Hepatic stellate cell (primary cell): ENCODE data around the gene TAS2R40.

ENCODE experiments used
- DNase-seq: peaks from one replicate; pipeline ENCODE4 v3.0.0; 2011; ENCODE audit warnings: low spot score

The TAS2R40 gene

DNA sequence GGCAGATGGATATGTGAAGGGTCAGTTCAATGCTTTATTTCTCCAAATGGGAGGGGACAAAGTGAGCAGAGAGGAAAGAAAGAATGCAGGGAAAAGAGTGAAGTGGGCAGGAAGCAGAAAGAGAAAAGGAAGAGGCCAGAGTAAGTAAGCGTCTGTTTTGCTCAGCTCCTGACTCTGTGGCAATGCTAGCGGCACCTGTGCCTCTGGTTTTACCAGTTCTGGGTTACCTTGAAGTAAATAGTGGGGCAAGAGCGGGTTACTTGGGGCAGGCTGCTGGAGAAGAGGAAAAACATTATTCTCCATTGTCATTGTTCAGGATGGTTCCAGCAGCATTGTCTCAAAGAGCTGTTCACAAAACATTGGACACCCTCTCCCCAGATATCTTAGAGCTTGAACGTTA, 1.9 kb downstream of the TAS2R40 start:
- DNase-seq, result no peak

DNA sequence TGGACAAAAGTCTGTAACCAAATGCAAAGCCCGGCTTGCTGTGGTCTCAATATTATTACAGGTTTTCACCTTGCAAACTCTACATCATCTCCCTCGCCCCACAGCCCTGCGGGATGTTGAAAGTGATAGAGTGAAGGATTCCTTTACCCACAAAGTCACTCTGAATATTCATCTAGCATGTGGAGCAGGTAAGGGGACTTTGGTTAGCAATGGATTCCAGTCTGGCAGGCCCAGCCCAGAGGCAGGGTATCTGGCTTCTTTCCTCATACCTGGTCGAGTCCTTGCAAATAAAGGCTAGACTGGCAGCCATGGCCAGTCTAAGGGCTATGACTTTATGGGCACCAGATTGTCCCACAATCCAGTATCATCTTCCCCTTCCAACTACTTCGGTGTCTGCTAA, 3.2 kb downstream of the TAS2R40 start:
- no peak for DNase-seq

DNA sequence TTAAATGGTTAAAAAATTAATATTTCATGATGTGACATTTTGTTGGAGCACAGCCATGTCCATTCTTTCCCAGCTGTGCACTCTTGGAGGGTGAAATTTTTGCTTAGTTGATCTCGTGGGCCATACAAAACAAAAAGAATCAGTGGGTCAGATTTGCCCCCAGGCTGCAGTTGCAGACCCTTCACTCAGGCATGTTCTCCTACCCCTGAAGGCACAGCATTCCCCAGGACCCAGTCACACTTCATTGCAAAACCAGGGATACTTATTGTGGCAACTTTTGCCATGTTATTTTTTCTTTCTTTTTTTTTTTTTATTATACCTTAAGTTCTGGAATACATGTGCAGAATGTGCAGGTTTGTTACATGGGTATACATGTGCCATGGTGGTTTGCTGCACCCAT, 6.0 kb downstream of the TAS2R40 start:
- DNase-seq, result no peak

DNA sequence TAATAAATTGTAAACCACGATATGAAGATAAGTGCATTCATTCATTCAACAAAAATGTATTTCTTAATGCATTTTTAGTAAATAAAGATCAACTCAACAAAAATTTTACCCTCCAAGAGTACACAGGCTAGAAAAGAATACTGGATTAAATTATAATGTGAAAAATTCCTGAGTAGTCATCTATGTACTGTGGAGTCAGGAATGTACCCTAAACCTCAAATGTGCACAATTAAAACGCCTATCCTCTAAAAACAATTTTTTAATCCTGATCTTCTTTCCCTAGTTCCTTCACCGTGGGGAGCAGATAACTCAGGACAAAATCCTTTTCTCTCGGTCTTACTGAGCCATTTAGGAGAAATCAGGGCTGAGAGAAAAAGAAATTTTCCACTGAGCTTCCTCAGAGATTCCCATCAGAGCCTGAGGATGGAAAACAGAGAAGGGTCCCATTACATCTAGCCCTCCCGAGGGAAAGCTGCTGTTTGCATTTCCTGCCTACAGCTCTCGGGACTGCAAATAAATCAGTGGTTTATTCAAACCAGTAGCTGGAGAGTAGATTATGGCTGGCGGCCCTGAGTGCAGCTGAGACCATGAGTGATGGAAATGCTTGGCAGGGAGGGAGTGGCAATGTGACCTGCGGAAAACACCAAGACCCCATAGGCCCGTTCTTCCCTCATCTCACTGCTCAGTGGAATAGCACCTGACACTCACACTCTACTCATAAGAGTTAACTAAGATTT, 7.4 kb downstream of the TAS2R40 start:
- DNase-seq, result no peak

DNA sequence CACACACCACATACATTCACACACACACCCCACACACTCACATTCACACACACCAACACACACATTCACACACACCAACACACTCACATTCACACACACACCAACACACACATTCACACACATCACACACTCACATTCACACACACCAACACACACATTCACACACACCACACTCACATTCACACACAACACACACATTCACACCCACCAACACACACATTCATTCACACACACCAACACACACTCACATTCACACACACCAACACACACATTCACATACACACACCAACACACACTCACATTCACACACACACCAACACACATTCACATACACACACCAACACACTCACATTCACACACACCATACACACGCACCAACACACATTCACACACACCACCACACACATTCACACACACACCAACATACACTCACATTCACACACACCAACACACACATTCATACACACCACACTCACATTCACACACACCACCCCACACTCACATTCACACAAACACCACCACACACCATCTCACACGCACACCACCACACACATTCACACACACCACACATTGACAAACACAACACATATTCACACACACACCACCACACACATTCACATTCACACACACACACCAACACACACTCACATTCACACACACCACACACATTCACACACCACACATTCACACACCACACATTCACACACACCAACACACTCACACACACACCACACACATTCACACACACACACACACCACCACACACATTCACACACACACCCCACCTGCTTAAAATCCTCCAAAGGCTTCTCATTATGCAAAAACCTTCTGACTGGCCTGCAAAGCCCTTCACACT, 9.0 kb downstream of the TAS2R40 start:
- DNase-seq, result no peak

DNA sequence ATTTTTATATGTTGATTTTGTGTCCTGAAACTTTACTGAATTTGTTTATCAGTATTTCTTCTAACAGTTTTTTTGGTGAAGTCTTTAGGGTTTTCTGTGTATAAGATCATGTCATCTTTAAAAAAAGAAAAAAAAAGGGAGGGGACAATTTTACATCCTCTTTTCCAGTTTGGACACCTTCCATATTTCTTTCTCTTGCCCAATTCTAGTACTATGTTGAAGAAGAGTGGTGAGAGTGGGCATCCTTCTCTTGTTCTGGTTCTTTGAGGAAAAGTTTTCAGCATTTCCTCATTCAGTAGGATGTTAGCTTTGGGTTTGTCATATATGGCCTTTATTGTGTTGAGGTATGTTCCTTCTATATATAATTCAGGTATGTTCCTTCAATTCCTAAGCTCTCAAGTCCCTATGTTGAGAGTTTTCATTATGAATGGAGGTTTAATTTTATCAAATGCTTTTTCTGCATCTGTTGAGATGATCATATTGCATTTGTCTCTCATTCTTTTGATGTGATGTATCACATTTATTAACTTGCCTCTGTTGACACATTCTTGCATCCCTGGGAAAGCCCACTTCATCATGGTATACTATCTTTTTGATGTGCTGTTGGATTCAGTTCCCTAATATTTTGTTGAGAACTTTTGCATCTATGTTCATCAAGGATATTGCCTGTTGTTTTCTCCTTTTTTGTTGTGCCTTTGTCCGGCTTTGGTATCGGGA, 12.1 kb downstream of the TAS2R40 start:
- DNase-seq, result no peak

DNA sequence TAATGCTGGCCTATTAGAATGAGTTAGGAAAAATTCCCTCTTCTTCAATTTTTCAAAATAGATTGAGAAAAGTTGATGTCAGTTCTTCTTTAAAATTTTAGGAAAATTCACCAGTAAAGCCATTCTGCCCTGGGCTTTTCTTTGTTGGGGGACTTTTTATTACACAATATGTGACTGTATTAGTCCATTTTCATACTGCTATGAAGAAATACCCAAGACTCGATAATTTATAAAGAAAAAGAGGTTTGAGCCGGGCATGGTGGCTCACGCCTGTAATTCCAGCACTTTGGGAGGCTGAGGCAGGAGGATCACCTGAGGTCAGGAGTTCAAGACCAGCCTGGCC, 12.7 kb downstream of the TAS2R40 start:
- DNase-seq, result no peak

DNA sequence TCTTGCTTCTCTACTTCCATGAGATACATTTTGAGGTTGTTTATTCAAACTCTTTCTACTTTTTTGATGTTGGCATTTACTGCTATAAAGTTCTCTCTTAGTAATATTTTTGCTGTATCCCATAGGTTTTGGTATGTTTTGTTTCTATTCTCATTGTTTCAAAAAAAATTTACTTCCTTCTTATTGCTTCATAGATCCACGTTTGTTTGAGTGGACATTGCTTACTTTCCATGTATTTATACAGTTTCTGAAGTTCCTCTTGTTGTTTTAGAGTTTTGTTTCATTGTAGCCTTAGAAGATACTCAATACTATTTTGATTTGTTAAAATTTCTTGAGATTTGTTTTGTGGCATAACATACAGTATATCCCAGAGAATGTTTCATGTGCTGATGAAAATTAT, 13.7 kb downstream of the TAS2R40 start:
- no peak for DNase-seq

DNA sequence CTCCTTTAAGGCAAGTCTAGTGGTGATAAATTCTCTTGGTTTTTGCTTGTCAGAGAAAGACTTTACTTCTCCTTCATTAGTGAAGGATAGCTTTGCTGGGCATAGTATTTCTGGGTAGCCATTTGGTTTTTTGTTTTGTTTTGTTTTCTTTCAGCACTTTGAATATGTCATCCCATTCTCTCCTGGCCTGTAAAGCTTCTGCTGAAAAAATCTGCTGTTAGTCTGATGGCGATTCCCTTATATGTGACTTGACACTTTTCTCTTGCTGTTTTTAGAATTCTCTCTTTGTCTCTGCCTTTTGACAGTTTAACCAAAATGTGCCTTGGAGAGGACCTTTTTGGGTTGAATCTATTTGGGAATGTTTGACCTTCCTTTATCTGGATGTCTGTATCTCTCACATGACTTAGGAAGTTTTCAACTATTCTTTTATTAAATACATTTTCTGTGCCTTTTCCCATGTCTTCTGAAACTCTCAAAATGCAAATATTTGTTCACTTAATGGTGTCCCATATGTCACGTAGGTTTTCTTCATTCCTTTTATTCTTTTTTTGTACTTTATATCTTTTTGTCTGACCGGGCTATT, 14.7 kb downstream of the TAS2R40 start:
- no peak for DNase-seq

DNA sequence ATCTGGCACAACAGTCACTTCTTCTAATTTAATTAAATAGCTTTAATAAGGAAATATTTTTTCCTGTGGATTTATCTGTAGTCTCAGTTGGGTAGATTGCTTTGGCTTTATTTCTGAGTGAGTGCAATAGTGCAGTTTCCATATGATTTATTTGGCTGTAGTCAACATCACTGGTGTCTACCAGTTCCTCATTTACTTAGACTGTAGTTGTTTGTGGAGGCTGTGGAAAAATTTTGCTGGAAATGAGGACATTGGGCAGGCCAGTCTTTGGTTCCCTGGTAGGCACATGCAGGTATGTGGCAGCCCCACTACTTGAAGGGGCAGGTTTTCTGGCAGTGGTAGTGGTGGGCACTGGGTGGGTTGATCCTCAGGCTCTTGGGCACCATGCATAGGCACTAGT, 15.5 kb downstream of the TAS2R40 start:
- DNase-seq, result no peak

DNA sequence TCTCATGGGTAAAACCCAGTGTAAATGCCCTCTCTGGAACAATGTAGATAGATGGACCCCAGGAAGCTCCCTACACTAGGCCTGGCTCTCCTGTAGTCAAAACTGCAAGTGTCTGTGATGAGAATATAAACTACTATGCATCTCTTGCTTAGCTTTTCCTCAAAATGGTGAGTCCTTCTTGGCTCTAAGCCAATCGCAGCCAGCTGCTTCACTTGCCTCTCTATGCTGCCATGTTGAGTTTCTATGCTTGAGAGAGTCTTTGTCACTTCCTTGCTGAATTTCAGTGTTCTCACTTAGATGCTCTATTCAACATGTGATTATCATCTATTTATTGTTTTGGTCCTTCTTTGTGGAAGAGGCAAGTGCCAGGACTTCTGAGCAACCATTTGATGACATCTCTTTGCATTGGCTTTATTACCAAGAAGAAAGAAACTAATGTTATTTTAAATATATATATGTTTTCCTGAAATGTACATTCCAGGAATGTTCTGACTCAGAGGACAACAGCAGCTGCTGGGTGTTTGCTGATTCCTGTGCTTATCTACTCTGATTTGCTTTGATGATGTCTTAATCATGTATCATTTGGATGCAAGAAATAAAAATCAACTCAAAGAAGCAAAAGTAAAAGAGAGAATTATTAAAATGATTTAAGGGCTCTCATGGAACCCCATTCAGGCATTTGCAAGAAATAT, 16.6 kb downstream of the TAS2R40 start:
- DNase-seq, result no peak

DNA sequence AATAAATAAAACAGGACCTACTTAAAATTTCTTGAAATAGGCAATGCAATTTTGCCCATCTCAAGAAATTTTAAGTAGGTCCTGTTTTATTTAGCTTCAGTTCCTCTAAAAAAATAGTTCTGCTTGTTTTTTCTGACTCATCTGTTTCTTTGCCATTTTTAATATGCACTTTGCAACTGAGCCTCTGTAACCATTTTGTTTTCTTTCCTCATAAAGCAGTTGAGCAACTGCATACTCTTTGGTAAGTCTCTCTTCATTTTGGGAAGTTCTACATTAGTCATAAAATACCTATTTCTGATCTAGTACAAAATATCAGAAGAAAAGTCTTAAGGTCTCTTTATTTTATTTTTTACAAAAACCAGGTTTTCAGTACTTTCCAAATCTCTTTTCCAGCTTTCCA, 18.0 kb downstream of the TAS2R40 start:
- no peak for DNase-seq

DNA sequence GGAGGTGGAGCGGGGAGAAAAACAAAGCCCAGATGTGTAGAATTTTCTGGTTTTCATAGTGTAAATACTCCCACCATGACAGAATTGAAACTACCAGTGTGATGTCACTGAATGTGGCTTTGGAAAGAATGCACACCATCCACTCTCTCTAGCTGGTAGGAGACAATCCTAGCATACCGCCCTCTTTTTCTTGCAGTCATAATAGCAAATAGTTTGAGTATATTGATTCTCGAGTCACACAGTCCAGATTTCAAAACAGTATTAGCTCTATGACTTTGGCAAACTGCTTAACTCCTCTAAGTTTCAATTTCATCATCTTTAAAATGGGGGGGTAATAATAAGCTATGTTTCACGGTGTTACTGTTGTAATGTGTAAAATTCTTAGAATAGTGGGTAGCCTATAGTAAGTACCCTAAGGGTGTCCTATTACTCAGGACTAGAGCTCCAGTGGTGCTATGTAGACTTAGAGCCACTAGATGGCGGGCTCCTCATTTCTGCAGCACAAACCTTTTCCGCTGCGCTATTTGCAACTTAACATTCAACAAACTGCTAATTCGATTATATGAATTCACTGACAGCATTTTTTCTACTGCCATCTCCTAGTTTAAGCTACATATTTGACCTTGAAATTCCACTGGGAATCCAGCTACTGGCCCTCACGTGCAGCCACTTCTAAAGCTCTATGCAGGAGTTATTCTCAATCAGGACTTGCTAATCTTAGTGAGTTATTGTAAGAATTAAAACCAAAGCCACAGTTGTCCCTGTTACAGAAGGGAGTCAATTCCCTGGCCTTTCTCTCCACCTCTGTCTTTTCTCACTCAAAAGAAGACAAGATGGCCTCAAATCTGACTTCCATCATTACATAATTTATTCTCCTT, 18.7 kb downstream of the TAS2R40 start:
- peak; percentile 34 for DNase-seq

DNA sequence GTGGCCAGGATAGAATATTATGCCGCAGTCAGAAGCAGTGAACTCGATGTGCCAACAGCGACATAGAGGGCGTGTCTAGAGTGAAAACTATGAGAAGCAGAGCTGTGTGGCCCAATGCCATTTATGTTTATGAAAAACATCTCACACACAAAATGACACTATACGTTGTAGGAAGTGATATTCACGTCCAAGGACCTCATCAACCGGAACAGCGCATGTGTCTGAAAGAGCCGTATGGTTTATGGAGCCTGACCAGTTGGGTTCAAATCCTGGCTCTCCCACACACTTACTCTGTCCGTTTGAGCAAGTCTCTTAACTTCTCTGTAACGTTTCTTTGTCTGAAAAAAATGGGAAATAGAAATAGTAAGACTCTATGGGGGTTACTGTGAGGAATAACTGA, 20.5 kb downstream of the TAS2R40 start:
- DNase-seq, result no peak

DNA sequence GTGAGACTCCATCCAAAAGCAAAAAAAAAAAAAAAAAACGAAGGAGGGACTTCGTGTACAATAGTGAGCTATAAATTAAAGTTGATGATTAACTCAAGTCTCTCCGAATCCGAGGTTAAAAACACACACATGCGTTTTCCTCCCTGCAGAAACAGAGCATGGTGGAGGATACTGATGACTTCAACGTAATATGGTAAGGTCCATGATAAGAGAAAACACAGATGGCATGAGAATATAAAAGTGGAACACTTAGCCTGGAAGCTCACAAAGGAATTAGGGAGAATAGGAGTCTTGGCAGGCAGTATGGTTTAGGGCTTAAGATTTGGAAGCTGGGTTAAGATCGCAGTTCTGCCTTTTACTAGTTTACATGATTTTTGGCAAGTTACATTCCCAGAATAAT, 21.3 kb downstream of the TAS2R40 start:
- DNase-seq, result no peak

DNA sequence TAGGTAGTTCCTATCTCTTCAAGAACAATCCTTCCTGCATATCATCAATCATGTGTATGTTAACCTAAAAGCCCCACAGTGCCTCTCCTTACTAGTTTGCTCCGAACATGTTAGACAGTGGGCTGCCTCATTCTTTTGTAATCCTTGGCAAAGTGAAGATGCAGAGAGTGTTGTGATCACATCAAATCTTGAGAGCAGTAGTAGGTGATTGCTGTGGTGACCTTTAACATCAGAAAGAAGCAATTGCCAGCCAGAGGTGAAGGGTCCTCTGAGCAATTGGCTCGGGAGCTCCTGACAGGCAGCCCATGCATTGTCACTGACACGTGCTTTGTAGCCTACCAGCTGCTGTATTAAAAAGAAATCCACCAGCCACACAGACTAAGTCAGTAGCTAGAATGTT, 21.8 kb downstream of the TAS2R40 start:
- DNase-seq, result no peak

DNA sequence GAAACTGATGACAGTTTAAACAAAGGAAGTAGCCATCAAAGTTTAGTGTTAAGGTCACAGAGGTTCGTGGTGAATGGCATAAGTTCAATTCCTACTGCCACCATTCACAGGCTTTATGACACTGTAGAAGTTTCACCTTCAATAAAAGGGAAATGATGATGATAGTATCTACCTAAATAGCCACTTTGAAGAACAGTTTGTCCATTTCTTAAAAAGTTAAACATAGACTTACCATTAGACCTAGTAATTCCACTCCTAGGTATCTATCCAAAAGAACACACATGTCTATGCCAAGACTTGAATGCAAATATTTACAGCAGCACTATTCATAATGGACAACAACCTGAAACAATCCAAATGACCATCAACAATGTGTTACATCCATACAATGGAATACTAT, 22.5 kb downstream of the TAS2R40 start:
- DNase-seq, result no peak

DNA sequence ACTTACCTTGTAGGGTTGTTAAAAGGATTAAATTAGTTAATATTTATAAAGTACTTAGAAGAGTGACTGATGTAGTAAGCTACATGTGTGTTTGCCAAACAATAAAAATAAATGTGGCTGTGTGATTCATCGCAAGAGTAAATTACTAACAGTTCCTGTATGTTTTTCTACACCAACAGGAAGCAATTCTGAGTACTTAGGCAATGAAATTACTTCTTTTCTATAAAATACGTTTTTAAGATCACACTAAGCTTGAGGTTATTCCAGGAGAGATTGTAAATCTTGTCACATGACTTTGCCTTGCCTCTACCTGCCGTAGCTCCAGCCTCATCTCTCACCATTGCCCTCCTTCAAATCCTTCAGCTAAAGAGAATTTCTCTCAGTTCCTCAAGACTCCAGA, 23.3 kb downstream of the TAS2R40 start:
- no peak for DNase-seq

DNA sequence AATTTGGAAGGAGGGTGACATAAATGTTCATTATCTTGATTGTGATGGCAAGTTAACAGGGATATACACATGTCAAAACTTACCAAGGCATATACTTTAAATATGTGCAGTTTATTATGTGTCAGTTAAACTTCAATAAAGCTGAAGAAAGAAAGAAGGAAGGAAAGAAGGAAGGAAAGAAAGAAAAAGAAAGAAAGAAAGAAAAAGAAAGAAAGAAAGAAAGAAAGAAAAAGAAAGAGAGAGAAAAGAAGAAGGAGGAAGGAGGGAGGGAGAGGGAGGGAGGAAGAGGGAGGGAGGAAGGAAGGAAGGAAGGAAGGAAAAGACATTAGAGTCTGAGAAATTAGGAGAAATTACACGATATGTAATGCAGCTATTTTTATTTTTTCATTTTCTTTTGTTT, 25.5 kb downstream of the TAS2R40 start:
- no peak for DNase-seq

DNA sequence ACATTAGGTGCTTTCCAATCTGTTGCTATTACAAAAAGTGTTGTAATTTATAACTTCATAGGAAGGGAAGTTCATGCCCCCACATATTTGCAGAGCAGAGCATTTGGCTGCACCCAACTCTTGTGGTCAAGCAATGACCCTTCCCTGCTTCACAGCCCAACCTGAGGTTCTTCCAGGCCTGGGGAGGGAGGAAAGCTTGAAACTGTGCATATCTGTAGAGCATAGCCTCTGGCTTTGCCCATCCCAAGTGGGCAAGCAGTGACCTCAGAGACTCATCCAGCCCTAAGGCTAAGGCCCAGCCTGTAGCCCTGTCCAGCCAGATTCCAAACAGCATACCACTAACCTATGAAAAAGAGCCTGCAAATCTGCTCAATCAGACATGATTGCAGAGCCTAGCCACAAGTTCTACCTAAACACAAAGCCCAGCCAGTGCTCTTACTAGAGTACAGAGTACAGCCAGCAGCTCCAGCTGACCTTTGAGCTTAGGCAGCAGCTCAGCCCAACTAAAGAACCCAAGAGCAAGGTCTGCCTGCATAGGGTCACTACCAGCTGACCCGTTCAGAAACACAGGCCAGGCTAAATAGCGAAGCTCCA, 27.0 kb downstream of the TAS2R40 start:
- DNase-seq, result no peak

DNA sequence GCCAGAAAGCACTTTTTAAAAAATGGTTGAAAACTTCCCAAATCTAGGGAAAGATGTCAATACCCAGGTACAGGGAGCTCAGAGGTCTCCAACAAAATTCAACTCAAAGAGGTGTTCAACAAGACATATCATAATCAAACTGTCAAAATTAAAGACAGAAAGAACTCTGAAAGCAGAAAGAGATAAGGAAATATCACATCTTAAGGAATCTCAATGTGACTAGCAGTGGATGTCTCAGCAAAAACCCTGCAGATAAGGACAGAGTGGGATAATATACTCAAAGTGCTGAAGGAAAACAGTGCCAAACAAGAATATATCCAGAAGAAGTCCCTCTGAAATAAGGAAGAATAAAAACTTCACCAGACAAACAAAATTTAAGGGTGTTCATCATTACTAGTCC, 28.4 kb downstream of the TAS2R40 start:
- DNase-seq, result no peak
